Stimulated activated CD8-positive, alpha-beta memory T cell treated with anti-CD3 and anti-CD28 coated beads, Interleukin-15, amount 100 ng/mL, for 48 hours (primary cell): ENCODE data around the gene PRKAG1.
A peak's percentile ranks its signal among the peaks of the same experiment; 100 is the strongest.

Experiments
- DNase-seq, 2 donors: peaks; one replicate each; pipeline ENCODE4 v3.0.0-alpha.2; 2020; ENCODE audit warnings: low read depth in 2 of 2

PRKAG1 gene

GRCh38 chr12:49031573-49032161 lies 13.1 kb upstream of the PRKAG1 start:
- no peak for DNase-seq

GRCh38 chr12:49030714-49031572 lies 12.4 kb upstream of the PRKAG1 start:
- DNase-seq = no peak

DNA sequence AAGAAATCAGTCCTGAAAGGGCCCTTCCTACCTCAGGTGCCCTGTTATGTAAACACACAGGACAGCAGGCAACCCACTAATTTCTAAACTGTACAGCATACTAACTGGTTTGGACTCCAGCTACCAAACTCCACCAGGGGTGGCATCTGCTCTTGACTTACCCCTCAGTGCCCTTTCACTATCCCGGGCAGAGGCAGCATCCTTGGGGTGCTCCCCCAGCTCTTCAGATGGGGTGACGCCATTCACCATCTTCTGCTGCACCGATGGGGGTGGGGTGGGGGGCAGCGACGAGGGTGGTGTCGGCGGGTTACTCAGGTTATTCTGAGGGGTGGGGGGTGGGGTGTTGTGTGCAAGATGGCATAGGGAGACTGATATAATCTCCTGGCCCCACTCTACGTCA lies 11.5 kb upstream of the PRKAG1 start:
- DNase-seq = no peak

DNA sequence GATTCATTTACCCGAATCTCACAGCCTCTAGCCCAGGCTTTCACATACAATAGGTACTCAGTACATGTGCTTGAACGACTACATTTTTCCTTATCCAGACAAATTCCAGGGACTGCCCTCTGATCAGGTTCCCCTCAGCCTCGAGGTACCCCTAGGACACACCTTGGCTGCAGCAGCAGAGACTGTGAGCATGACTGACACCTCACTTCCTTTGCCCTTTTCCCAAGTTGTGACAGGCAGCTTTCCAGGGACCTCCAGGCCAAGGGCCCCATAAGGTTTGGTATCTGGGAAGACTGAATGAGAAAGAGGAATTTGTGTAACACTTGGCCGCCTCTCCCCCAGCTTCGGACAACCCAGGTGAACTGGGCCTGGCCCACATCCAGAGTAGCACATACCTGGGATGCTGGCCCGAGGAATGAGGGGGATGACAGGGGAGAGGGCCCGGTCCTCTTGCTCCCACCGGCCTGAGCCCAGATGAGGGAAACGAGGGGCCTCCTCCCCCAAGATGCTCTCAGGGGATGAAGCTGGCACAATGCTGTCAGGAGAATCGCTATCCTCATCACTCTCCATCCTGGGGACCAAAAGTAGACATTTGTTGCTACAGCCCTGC lies 10.2 kb upstream of the PRKAG1 start:
- no peak for DNase-seq

GRCh38 chr12:49027846-49028555 lies 9.4 kb upstream of the PRKAG1 start:
- no peak for DNase-seq

GRCh38 chr12:49026678-49027480 lies 8.3 kb upstream of the PRKAG1 start:
- no peak for DNase-seq

DNA sequence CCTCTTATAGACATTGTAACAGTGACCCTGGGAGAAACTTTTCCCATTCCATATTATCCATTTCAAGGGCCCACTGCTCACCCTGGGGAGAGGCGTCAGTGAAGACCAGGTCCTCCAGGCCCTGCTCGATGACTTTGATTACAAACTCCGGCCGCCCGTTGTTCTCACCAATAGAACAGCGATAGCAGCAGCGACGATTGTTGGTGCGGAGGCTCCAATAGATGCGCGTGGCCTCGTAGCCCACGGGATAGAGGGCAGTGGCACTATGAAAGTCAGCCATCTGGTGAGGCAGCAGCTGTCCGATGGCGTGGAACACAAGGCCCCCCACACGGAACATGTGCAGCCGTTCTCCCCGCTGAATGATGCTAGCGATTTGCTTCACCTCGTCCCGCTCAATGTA lies 7.5 kb upstream of the PRKAG1 start:
- DNase-seq = no peak

GRCh38 chr12:49025463-49025862 lies 6.9 kb upstream of the PRKAG1 start:
- DNase-seq = no peak

DNA sequence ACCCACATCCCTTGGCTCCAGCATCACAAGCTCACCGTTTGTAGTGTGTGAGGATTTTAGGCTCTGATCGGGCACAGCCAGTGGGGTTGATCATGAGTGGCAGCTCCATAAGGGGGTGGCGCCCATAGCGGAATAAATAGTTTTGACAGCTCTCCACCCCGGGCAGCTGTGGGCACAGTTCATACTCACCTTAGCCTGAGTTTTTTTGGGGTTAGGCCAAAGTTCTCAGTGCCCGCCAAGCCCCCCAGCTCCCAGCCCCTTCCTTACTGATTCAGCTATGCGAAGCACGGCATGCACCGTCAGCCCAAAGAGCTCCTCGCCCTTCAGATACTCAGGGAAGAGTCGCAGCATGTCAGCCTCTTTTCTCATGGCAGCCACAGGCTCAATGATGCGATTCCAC lies 6.0 kb upstream of the PRKAG1 start:
- no peak for DNase-seq

GRCh38 chr12:49023812-49024211 lies 5.2 kb upstream of the PRKAG1 start:
- DNase-seq = no peak

DNA sequence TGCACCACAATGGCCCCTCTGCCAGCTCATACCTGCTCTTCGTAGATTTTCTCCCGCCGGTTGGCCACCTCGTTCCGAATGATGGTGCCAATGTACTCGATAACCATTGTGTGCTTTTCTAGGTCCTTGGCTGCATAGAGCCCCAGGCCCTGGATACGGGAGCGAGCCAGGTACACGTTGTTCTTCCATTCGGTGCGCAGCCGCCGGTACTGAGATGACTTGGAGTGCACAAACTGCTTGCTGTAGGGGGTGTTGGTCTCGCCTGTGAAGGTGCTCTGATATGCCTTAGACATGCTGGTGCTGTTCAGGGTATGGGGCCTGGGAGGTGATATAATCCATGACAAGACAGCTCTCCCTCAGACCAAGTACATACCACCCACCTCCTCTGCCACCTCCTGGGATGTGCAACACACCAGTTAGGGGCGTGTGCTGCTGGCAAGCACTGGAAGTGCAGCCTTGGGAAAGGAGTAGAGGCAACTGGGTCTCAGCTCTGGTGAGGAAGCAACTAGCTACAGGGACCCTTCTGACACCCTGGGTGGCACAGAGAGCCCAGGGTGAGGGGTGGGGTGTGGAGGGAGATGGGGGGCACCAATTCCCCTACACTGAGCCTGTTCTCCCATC lies 4.1 kb upstream of the PRKAG1 start:
- no peak for DNase-seq

DNA sequence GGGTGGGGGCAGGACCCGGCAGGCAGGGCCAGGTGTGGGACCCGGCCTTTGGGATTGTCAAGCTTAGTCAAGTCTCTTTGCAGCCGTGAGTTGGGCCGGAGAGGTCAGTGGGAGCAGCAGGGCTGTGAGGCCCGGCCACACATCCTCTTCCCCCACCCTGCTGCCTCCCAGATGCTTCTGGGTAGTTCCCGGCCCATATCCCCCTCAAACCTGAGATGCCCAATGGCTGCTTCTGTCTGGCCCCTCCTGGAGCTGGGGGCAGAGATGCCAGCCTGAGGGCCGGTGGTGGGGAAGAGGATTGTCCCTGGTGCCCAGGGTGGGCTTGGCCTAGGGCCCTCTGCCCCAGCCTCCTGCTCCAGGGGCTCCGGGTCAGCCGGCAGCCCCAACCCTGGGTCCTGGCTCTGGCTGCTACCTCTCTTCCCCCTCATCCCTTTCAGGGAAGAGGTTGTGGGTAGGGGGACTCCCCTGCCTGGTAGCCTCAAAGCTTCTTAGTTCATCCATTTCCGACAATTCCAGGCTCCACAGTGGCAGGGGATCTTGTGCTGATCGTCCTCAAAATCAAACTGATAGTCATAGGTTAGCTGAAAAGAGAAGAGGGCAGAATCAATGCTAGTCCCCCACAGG lies 2.8 kb upstream of the PRKAG1 start:
- DNase-seq = no peak

DNA sequence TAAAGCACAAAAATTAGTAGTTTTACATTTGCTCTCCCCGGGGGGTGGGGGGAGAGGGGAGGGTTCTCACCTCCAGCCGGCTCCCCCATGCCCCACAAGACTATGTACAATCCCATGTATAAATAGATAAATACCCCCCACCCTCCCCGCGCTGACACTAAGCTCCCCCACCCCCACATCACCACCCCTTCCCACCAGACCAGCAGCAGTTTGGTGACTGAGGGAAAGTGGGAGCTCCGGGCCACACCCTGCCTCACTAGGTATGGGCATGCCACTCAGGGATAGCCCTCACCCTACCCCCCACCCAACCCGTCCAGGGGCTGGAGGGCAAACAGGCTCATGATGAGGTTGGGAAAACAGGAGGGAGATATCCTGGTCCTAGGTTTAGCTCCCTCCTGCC lies 1.9 kb upstream of the PRKAG1 start:
- DNase-seq = no peak

- no peak for DNase-seq
Observed at GRCh38 chr12:49019443-49020324, 1.1 kb upstream of the PRKAG1 start.

DNA sequence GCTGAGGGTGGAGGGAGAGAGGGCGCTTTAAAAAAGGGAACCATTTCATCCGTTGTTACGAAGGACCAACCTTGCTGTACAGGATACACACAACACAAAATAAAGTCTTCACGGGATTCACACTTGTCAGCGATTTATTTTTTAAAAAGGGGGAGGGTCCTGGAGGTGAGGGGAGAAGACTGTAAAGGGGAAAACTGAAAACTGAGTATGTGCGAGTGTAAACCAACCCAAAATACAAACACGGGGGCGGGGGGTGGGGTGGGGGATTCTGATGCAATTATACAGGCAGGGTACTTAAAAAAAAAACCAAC lies 499 bp upstream of the PRKAG1 start:
- DNase-seq = no peak

- DNase-seq = peak in 1 of 2 donors; percentile 41
Observed at GRCh38 chr12:49017891-49018260, 700 bp downstream of the PRKAG1 start.

- no peak for DNase-seq
Observed at GRCh38 chr12:49015196-49015595, 3.4 kb downstream of the PRKAG1 start.

GRCh38 chr12:49014547-49014946 lies 4.0 kb downstream of the PRKAG1 start:
- DNase-seq = no peak

- DNase-seq = no peak
Observed at GRCh38 chr12:49013428-49013827, 5.1 kb downstream of the PRKAG1 start.

GRCh38 chr12:49012739-49013138 lies 5.8 kb downstream of the PRKAG1 start:
- DNase-seq = no peak
